HCT116 (cell line): ENCODE data around the gene CDH22. TPM values are rescaled to one million over a fixed set of nuclear protein-coding genes. Genes with fewer than 3 reads are reported as not detected.

Experiments
- ATAC-seq: fragments of 200-7000 bp; cut with Tn5 transposase; 2 replicates; pipeline ENCODE4 v1.9.1; 2020; ENCODE audit warnings: mild to moderate bottlenecking, moderate library complexity
- BruUV-seq: library from RNA; stranded (reverse); fragments of 400-500 nt; replicated peaks from 2 replicates; lab custom pipeline; 2021; lab: Mats Ljungman, UMichigan
- CTCF ChIA-PET: fragments of 300-600 bp; sonication (Branson Sonifier 250); formaldehyde crosslinking; loops from one replicate; lab custom pipeline; 2021; ENCODE audit warnings: antibody characterized with exemption; lab: Charles Lee
- POLR2A ChIA-PET: fragments of 300-600, 350-600 bp; sonication (Branson Sonifier 250); formaldehyde crosslinking; loops from one replicate; lab custom pipeline; 2021; ENCODE audit warnings: antibody characterized with exemption; lab: Charles Lee
- RAD21 ChIA-PET, 2 experiments: fragments of 300-600 bp; sonication (Branson Sonifier 250); formaldehyde crosslinking; loops; one replicate each; lab custom pipeline; 2023; ENCODE audit warnings: low total read pairs in 2 of 2; ENCODE audit not compliant: uncharacterized antibody in 2 of 2, unreplicated experiment in 2 of 2, low non-redundant PET in 1 of 2; lab: Charles Lee
- DNase-seq: peaks from one replicate; pipeline ENCODE4 v3.0.0-alpha.2; 2010; ENCODE audit warnings: low read depth, low spot score
- H2AFZ ChIP-seq: fragments of 200-600 bp; shearing (Covaris generic), sonication (generic); 2 replicates; pipeline ENCODE4 v1.6.1; 2017; ENCODE audit warnings: low read depth, mixed run types, mixed read lengths, antibody characterized with exemption, low read length; ENCODE audit not compliant: poor library complexity, severe bottlenecking
- H3K27ac ChIP-seq: 2 replicates; pipeline ENCODE4 v1.5.1; 2012; ENCODE audit warnings: low read depth, low read length
- H3K27me3 ChIP-seq: fragments of 200-600 bp; sonication (generic); 2 replicates; pipeline ENCODE4 v1.6.1; 2016; ENCODE audit warnings: mixed run types, low read length, mixed read lengths; ENCODE audit not compliant: insufficient read depth
- H3K36me3 ChIP-seq, 2 experiments: fragments of 200-500 bp in 1 of 2; fragments of 200-600 bp in 1 of 2; sonication (Bioruptor generic) in 1 of 2; sonication (generic) in 1 of 2; 2 replicates each; pipeline versions ENCODE4 v1.5.1 to v1.6.1; 2014 to 2016; ENCODE audit warnings: low read length in 2 of 2, inconsistent platforms in 1 of 2, mixed read lengths in 1 of 2, mixed run types in 1 of 2; ENCODE audit not compliant: insufficient read depth in 2 of 2, control insufficient read depth in 1 of 2
- H3K4me1 ChIP-seq, 2 experiments: fragments of 200-600 bp in 1 of 2; sonication (generic) in 1 of 2; 2 replicates each; pipeline versions ENCODE4 v1.5.1 to v1.6.1; 2012 to 2017; ENCODE audit warnings: low read length in 2 of 2, inconsistent platforms in 1 of 2, mild to moderate bottlenecking in 1 of 2, mixed read lengths in 1 of 2, mixed run types in 1 of 2, moderate library complexity in 1 of 2; ENCODE audit not compliant: insufficient read depth in 2 of 2, control insufficient read depth in 1 of 2
- H3K4me2 ChIP-seq: fragments of 200-600 bp; sonication (generic); 2 replicates; pipeline ENCODE4 v1.6.1; 2017; ENCODE audit warnings: mixed run types, low read length, mixed read lengths
- H3K4me3 ChIP-seq, 2 experiments: fragments of 200-600 bp in 1 of 2; sonication (generic) in 1 of 2; replicated peaks in 1 of 2; 2 replicates each; pipeline ENCODE4 v1.5.1; 2011 to 2016; ENCODE audit warnings: low read length in 2 of 2, control low read depth in 1 of 2, low read depth in 1 of 2, mild to moderate bottlenecking in 1 of 2, mixed read lengths in 1 of 2, mixed run types in 1 of 2
- H3K79me2 ChIP-seq: fragments of 200-600 bp; sonication (generic); 2 replicates; pipeline ENCODE4 v1.6.1; 2017; ENCODE audit warnings: mild to moderate bottlenecking, mixed run types, low read length, moderate library complexity, mixed read lengths; ENCODE audit not compliant: insufficient read depth
- H3K9ac ChIP-seq: fragments of 200-600 bp; sonication (generic); 2 replicates; pipeline ENCODE4 v1.6.1; 2016; ENCODE audit warnings: low read length, mixed read lengths
- H3K9me2 ChIP-seq: fragments of 200-600 bp; sonication (generic), shearing (Covaris generic); 2 replicates; pipeline ENCODE4 v1.6.1; 2017; ENCODE audit warnings: mixed run types, mild to moderate bottlenecking, moderate library complexity; ENCODE audit not compliant: insufficient read depth
- H3K9me3 ChIP-seq, 2 experiments: fragments of 200-500 bp in 1 of 2; fragments of 200-600 bp in 1 of 2; sonication (Bioruptor generic) in 1 of 2; sonication (generic) in 1 of 2; 2 replicates each; pipeline ENCODE4 v1.6.1; 2014 to 2017; ENCODE audit warnings: low read length in 2 of 2, mixed read lengths in 2 of 2, inconsistent platforms in 1 of 2, low read depth in 1 of 2, mild to moderate bottlenecking in 1 of 2, mixed run types in 1 of 2, moderate library complexity in 1 of 2; ENCODE audit not compliant: control insufficient read depth in 1 of 2, insufficient read depth in 1 of 2
- H4K20me1 ChIP-seq: fragments of 200-600 bp; sonication (generic), shearing (Covaris generic); 2 replicates; pipeline ENCODE4 v1.6.1; 2017; ENCODE audit warnings: mixed run types, mild to moderate bottlenecking, moderate library complexity; ENCODE audit not compliant: insufficient read depth
- CBX3 ChIP-seq: IDR thresholded peaks from 2 replicates; pipeline ENCODE4 v1.6.1; 2012; ENCODE audit warnings: low read depth
- EGR1 ChIP-seq: IDR thresholded peaks from 2 replicates; pipeline ENCODE4 v1.6.1; 2012; ENCODE audit warnings: low read depth
- ELF1 ChIP-seq: IDR thresholded peaks from 2 replicates; pipeline ENCODE4 v1.6.1; 2012; ENCODE audit warnings: low read depth, borderline replicate concordance
- JUND ChIP-seq: IDR thresholded peaks from 2 replicates; pipeline ENCODE4 v1.6.1; 2012
- POLR2AphosphoS5 ChIP-seq: IDR thresholded peaks from 2 replicates; pipeline ENCODE4 v1.6.1; 2011; ENCODE audit warnings: mild to moderate bottlenecking, low read depth, low read length, moderate library complexity
- SP1 ChIP-seq: IDR thresholded peaks from 2 replicates; pipeline ENCODE4 v1.6.1; 2012; ENCODE audit warnings: low read depth
- TCF7L2 ChIP-seq: IDR thresholded peaks from 2 replicates; pipeline ENCODE4 v1.7.0; 2011; ENCODE audit warnings: borderline replicate concordance, inconsistent platforms; ENCODE audit not compliant: insufficient read depth, insufficient read length; ENCODE audit errors: extremely low read depth
- ZNF274 ChIP-seq: fragments of 200-500 bp; sonication (Bioruptor generic); IDR thresholded peaks from 2 replicates; pipeline ENCODE4 v1.6.1; 2014; ENCODE audit warnings: mild to moderate bottlenecking, low read depth, low read length, inconsistent platforms
- intact Hi-C: fragments of 100-400 bp; cut with micrococcal nuclease; formaldehyde crosslinking; loops from 2 replicates; pipeline ENCODE4 v1.10.0; 2022
- total RNA-seq: library from RNA; stranded (reverse); gene quantifications from one replicate; pipeline ENCODE4 v1.2.1, GENCODE V29; 2021; ENCODE audit not compliant: unreplicated experiment
- TF ChIP-seq, protein P1 (sequence below): IDR thresholded peaks from 2 replicates; pipeline ENCODE4 v1.6.1; 2012

CDH22 gene
- total RNA-seq, 1 experiment from 2014 or later, result 1.8 TPM

DNA sequence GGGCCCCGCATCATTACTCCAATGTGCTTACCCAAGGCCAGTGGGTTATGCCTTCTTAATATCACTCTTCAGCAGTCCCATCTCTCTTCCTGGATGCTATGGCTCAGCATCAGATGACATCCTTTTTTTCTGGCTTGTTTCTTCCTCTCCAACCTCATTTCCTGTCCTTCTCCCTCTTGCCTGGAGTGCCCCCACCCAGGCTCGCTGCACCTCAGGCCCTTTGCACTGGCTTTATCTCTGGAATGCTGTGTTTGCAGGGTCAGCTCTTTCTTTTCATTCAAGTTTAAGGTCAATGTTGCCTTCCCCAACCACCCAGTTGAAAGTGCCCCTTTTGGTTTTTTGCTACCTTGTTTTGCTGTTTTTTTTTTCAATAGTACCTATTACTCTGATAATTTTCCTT lies 153.5 kb downstream of the CDH22 start:
- Histone ChIP-seq H3K27me3 (peaks cover 11% of the 10 kb centered on the region; the same call in 1 of the 2 replicates), H3K9ac (no peak overlapping the region), H3K79me2 (no peaks in the 10 kb centered on the region), H3K36me3 (no peaks in the 10 kb centered on the region), H3K4me1 (no peaks in the 10 kb centered on the region), H3K9me3 (no peaks in the 10 kb centered on the region), H3K9me2 (no peaks in the 10 kb centered on the region), H3K4me3 (no peak overlapping the region), H3K4me2 (no peak overlapping the region), H3K27ac (no peak overlapping the region), H4K20me1 (no peaks in the 10 kb centered on the region), H2AFZ (no peak overlapping the region)
- no peak for DNase-seq
- ChIA-PET CTCF (no interaction called here), POLR2A (no interaction called here), RAD21 (no interaction called here)
- no TSS peak for BruUV-seq
- TF ChIP-seq ELF1 (no peak), CBX3 (no peak), POLR2AphosphoS5 (no peak), ZNF274 (no peak), TCF7L2 (no peak), SP1 (no peak)
- TF ChIP-seq, protein P1, sequence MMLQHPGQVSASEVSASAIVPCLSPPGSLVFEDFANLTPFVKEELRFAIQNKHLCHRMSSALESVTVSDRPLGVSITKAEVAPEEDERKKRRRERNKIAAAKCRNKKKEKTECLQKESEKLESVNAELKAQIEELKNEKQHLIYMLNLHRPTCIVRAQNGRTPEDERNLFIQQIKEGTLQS, result no peak
- intact Hi-C loops, result no loop called here
- no peak for ATAC-seq

DNA sequence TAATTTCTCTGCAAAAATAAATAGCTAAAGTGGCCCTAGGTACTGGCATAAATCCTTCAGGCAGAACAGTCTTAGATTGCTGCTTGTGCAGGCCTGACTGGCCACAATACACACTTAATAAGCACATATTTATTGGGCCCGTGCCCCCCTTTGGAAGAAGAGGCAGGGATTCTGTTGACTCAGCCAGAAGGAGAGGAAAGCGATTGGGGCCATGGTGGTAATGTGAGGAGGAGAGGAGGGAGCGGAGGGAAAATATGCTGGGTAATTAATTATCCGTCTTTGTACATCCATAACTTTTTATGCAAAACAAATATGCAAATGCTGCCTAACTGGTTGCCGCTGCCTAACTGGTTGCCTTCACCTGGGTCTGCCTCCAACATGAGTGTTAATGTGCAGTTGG lies 154.0 kb downstream of the CDH22 start:
- ChIA-PET RAD21 (no interaction called here), CTCF (no interaction called here), POLR2A (no interaction called here)
- H3K9ac ChIP-seq, result no peak overlapping the region
- ATAC-seq, result no peak
- no peak overlapping the region for H3K27ac ChIP-seq
- DNase-seq, result no peak
- no peak overlapping the region for H2AFZ ChIP-seq
- TF ChIP-seq CBX3, result no peak
- no peak for TF ChIP-seq EGR1
- no peak for TF ChIP-seq JUND
- TF ChIP-seq, all 23 proteins: peak for 0
- H3K4me1 ChIP-seq, result no peaks in the 10 kb centered on the region
- no TSS peak for BruUV-seq
- H3K27me3 ChIP-seq, result 0 out of 2 replicates have a peak, but pooled peaks cover 7% of the 10 kb centered on the region
- no peaks in the 10 kb centered on the region for H3K36me3 ChIP-seq
- no peaks in the 10 kb centered on the region for H4K20me1 ChIP-seq
- intact Hi-C loops, result no loop called here
- H3K79me2 ChIP-seq, result no peaks in the 10 kb centered on the region
- no peaks in the 10 kb centered on the region for H3K9me2 ChIP-seq
- H3K9me3 ChIP-seq, result no peaks in the 10 kb centered on the region
- H3K4me3 ChIP-seq, result no peak overlapping the region
- no peak overlapping the region for H3K4me2 ChIP-seq
